ENCODE measurements around the gene PROKR1.

DNA sequence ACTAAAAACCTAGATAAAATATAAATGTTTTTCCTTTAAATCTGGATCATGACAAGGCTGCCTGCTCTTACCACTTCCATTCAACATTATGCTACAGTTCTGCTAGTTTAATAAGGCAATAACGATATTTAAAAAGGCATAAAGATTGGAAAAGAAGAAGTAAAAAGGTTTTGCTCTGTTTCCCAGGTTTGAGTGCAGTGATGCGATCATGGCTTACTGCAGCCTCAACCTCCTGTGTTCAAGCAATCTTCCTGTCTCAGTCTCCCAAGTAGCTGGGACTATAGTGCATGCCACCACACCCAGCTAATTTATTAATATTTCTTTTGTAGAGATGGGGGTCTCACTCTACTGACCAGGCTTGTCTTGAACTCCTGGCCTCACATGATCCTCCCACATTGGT is 40.8 kb downstream of the PROKR1 start:
- TF ChIP-seq, protein P1, sequence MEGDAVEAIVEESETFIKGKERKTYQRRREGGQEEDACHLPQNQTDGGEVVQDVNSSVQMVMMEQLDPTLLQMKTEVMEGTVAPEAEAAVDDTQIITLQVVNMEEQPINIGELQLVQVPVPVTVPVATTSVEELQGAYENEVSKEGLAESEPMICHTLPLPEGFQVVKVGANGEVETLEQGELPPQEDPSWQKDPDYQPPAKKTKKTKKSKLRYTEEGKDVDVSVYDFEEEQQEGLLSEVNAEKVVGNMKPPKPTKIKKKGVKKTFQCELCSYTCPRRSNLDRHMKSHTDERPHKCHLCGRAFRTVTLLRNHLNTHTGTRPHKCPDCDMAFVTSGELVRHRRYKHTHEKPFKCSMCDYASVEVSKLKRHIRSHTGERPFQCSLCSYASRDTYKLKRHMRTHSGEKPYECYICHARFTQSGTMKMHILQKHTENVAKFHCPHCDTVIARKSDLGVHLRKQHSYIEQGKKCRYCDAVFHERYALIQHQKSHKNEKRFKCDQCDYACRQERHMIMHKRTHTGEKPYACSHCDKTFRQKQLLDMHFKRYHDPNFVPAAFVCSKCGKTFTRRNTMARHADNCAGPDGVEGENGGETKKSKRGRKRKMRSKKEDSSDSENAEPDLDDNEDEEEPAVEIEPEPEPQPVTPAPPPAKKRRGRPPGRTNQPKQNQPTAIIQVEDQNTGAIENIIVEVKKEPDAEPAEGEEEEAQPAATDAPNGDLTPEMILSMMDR (IDR thresholded peaks at IDR 0.05) = no peak
- no peak for TF ChIP-seq POLR2A (IDR thresholded peaks at IDR 0.05)

All from heart left ventricle (tissue), 13 donors.